Ishikawa (cell line): ENCODE measurements around the gene THOC2.

Source experiments
- CEBPB ChIP-seq: IDR thresholded peaks from 2 replicates; pipeline ENCODE4 v1.6.1; 2012
- CREB1 ChIP-seq: IDR thresholded peaks from 2 replicates; pipeline ENCODE4 v1.6.1; 2012; ENCODE audit warnings: low read depth
- EGR1 ChIP-seq: IDR thresholded peaks from 2 replicates; pipeline ENCODE4 v1.6.1; 2012
- EP300 ChIP-seq: IDR thresholded peaks from 2 replicates; pipeline ENCODE4 v1.6.1; 2012; ENCODE audit warnings: borderline replicate concordance
- FOXM1 ChIP-seq: IDR thresholded peaks from 2 replicates; pipeline ENCODE4 v1.6.1; 2012; ENCODE audit warnings: low read depth, borderline replicate concordance
- NFIC ChIP-seq: IDR thresholded peaks from 2 replicates; pipeline ENCODE4 v1.6.1; 2012
- RAD21 ChIP-seq: IDR thresholded peaks from 2 replicates; pipeline ENCODE4 v1.6.1; 2012; ENCODE audit warnings: low read depth
- TAF1 ChIP-seq: IDR thresholded peaks from 2 replicates; pipeline ENCODE4 v1.6.1; 2012; ENCODE audit warnings: low read depth, mild to moderate bottlenecking
- TCF12 ChIP-seq: IDR thresholded peaks from 2 replicates; pipeline ENCODE4 v1.6.1; 2012; ENCODE audit warnings: low read depth
- TEAD4 ChIP-seq: IDR thresholded peaks from 2 replicates; pipeline ENCODE4 v1.6.1; 2012
- YY1 ChIP-seq: IDR thresholded peaks from 2 replicates; pipeline ENCODE4 v1.6.1; 2012; ENCODE audit warnings: low read depth
- ZBTB7A ChIP-seq: IDR thresholded peaks from 2 replicates; pipeline ENCODE4 v1.6.1; 2012; ENCODE audit warnings: low read depth
- TF ChIP-seq, protein P1 (sequence below): IDR thresholded peaks from 2 replicates; pipeline ENCODE4 v1.6.1; 2012; ENCODE audit warnings: low read depth, mild to moderate bottlenecking
- TF ChIP-seq, protein P2 (sequence below): IDR thresholded peaks from 2 replicates; pipeline ENCODE4 v1.6.1; 2012
- TF ChIP-seq, protein P3 (sequence below): IDR thresholded peaks from 2 replicates; pipeline ENCODE4 v1.6.1; 2012

The THOC2 gene

DNA sequence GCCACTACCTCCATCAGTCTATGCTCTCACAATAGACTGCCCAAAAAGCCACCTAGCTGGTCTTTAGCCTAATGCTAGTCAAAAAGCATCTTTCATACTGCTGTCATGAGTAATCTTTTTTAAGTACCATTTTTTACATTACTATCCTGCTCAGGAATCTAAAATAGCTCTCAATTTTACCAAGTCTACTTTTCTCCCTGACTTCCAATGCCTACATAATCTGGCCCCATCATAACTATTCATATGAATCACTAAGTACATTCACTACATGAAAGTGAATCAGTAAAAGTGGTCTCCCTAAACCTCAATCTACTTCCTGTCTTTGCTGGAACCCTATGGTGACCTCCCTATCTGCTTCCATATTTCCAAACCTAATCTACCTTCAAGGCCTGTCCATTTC, 105.9 kb downstream of the THOC2 start:
- TF ChIP-seq, protein P1, sequence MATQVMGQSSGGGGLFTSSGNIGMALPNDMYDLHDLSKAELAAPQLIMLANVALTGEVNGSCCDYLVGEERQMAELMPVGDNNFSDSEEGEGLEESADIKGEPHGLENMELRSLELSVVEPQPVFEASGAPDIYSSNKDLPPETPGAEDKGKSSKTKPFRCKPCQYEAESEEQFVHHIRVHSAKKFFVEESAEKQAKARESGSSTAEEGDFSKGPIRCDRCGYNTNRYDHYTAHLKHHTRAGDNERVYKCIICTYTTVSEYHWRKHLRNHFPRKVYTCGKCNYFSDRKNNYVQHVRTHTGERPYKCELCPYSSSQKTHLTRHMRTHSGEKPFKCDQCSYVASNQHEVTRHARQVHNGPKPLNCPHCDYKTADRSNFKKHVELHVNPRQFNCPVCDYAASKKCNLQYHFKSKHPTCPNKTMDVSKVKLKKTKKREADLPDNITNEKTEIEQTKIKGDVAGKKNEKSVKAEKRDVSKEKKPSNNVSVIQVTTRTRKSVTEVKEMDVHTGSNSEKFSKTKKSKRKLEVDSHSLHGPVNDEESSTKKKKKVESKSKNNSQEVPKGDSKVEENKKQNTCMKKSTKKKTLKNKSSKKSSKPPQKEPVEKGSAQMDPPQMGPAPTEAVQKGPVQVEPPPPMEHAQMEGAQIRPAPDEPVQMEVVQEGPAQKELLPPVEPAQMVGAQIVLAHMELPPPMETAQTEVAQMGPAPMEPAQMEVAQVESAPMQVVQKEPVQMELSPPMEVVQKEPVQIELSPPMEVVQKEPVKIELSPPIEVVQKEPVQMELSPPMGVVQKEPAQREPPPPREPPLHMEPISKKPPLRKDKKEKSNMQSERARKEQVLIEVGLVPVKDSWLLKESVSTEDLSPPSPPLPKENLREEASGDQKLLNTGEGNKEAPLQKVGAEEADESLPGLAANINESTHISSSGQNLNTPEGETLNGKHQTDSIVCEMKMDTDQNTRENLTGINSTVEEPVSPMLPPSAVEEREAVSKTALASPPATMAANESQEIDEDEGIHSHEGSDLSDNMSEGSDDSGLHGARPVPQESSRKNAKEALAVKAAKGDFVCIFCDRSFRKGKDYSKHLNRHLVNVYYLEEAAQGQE: no peak
- TF ChIP-seq NFIC: no peak
- no peak for TF ChIP-seq TAF1
- no peak for TF ChIP-seq ZBTB7A
- no peak for TF ChIP-seq TCF12
- no peak for TF ChIP-seq CEBPB

DNA sequence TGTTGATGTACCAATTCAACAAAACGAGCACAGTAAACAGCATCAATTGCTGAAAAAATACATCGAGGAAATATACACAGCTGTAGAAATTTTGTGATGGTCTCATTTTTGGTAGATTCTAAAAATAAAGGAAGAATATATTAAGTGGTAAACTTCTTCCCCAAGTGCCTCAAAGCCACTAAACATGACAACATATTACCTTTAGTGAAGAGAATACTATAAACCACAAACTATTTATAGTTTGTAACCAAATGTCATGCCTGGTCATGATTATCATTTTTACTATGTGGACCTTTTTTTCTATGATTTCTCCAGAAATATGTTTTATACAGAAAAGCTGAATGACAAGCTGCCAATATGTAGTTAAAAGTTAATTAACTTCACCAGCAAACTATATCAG, 106.9 kb downstream of the THOC2 start:
- TF ChIP-seq, protein P2, sequence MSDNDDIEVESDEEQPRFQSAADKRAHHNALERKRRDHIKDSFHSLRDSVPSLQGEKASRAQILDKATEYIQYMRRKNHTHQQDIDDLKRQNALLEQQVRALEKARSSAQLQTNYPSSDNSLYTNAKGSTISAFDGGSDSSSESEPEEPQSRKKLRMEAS: no peak
- TF ChIP-seq EGR1 (no peak), ZBTB7A (no peak), TCF12 (no peak), TAF1 (no peak), FOXM1 (no peak)

DNA sequence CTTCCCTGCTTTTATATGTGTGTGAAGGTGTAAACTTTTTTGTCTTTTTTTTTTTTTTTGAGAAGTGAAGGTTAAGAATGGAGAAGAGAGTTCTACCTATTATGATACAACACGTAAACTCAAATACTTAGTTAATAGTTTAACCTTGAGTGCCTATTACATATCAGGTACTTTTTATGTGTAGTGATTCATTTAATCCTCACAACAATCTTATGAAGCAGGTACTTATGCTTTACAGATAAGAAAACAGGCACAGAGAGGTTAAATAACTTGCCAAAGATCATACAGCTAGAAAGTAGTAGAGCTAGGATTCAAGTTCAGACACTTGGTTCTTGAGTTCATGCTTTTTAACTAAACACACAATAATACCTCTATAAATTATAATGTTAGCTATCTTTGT, 107.4 kb downstream of the THOC2 start:
- no peak for TF ChIP-seq ZBTB7A
- no peak for TF ChIP-seq FOXM1
- TF ChIP-seq, protein P3, sequence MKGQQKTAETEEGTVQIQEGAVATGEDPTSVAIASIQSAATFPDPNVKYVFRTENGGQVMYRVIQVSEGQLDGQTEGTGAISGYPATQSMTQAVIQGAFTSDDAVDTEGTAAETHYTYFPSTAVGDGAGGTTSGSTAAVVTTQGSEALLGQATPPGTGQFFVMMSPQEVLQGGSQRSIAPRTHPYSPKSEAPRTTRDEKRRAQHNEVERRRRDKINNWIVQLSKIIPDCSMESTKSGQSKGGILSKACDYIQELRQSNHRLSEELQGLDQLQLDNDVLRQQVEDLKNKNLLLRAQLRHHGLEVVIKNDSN: no peak
- no peak for TF ChIP-seq TEAD4
- no peak for TF ChIP-seq RAD21
- no peak for TF ChIP-seq TCF12
- TF ChIP-seq, protein P2: no peak
- TF ChIP-seq NFIC: no peak
- TF ChIP-seq YY1: no peak
- no peak for TF ChIP-seq TAF1
- TF ChIP-seq EP300: no peak
- TF ChIP-seq CREB1: no peak
- TF ChIP-seq CEBPB: no peak

DNA sequence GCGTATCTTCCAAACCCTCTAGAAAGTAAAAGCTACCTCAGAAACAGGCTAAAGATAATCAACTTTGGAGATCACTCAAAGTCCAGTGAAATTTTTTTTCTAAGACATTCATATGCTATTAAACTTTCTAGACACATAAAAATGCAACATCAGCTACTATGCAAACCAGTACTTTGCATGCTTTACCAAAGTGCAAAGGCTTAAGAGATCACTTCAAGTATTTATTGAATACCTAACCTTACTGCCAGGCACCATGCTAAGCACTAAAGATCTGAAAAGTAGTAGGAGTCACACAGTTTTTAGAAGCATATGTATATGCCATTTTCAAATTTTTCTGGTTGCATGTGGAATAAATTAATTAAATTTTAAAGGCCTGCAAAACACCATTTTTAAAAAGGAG, 115.8 kb downstream of the THOC2 start:
- TF ChIP-seq EGR1 (no peak), NFIC (no peak), YY1 (no peak), RAD21 (no peak), TCF12 (no peak), EP300 (no peak), CEBPB (no peak), TAF1 (no peak), FOXM1 (no peak), ZBTB7A (no peak), CREB1 (no peak), TEAD4 (no peak)
- TF ChIP-seq, protein P2: no peak
- TF ChIP-seq, protein P1: no peak
- TF ChIP-seq, protein P3: no peak

DNA sequence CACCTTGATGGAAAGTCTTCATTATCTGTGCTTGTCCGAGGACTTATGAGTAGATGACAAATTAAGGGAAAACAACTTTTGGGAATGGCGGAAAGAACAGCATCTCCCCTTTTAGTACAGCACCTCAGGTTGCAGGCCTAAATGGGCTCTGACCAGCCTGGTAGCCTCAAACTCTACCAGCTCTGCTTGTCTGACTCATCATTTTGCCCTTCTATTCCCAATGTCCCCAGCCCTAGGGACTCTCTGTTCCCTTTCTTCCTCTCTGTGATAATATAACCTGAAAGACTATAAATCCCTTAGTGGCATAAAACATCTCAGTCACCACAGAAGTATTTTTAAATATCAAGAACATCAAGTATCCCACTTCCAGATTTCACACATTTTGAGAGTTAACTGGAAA, 121.9 kb downstream of the THOC2 start:
- TF ChIP-seq YY1 (no peak), EP300 (no peak), TEAD4 (no peak), TAF1 (no peak), TCF12 (no peak), ZBTB7A (no peak), RAD21 (no peak), FOXM1 (no peak), NFIC (no peak), CEBPB (no peak), CREB1 (no peak), EGR1 (no peak)
- TF ChIP-seq, protein P1: no peak
- TF ChIP-seq, protein P2: no peak
- TF ChIP-seq, protein P3: no peak
